HepG2 (cell line): ENCODE results near the gene GSC2. TPM values are rescaled to one million over a fixed set of nuclear protein-coding genes. Genes with fewer than 3 reads are reported as not detected.

Experiments used
- ATF7-NPFF ChIP-seq: sonication (generic); formaldehyde crosslinking; IDR thresholded peaks from 2 replicates; pipeline ENCODE4 v1.8.1; 2023; ENCODE audit warnings: mild to moderate bottlenecking, low read depth, missing genetic modification reagents, moderate library complexity
- ELF1 ChIP-seq: sonication (generic); formaldehyde crosslinking; IDR thresholded peaks from 2 replicates; pipeline ENCODE4 v1.4.0; 2020; ENCODE audit warnings: missing genetic modification reagents
- PLRG1 ChIP-seq: fragments of 450-650 bp; conservative IDR thresholded peaks from 2 replicates; pipeline ENCODE4 v1.6.1; 2016
- SMAD3 ChIP-seq: sonication (generic); formaldehyde crosslinking; IDR thresholded peaks from 2 replicates; pipeline ENCODE4 v1.4.0; 2020; ENCODE audit warnings: missing genetic modification reagents
- ZNF383 ChIP-seq: sonication (generic); formaldehyde crosslinking; IDR thresholded peaks from 2 replicates; pipeline ENCODE4 v1.4.0; 2020; ENCODE audit warnings: missing genetic modification reagents, mild to moderate bottlenecking, borderline replicate concordance
- ZNF431 ChIP-seq: sonication (generic); formaldehyde crosslinking; IDR thresholded peaks from 2 replicates; pipeline ENCODE4 v1.9.0; 2022; ENCODE audit warnings: missing genetic modification reagents, low read depth, mild to moderate bottlenecking, borderline replicate concordance
- ZNF432 ChIP-seq: sonication (generic); formaldehyde crosslinking; IDR thresholded peaks from 2 replicates; pipeline ENCODE4 v1.5.0; 2020; ENCODE audit warnings: missing genetic modification reagents, mild to moderate bottlenecking, borderline replicate concordance
- ZNF446 ChIP-seq: sonication (generic); formaldehyde crosslinking; IDR thresholded peaks from 2 replicates; pipeline ENCODE4 v1.5.0; 2020; ENCODE audit warnings: mild to moderate bottlenecking, missing genetic modification reagents
- ZNF550 ChIP-seq: sonication (generic); formaldehyde crosslinking; IDR thresholded peaks from 2 replicates; pipeline ENCODE4 v1.4.0; 2020; ENCODE audit warnings: mild to moderate bottlenecking, missing genetic modification reagents, borderline replicate concordance
- ZNF83 ChIP-seq: sonication (generic); formaldehyde crosslinking; IDR thresholded peaks from 2 replicates; pipeline ENCODE4 v1.4.0; 2020; ENCODE audit warnings: missing genetic modification reagents, mild to moderate bottlenecking, borderline replicate concordance
- polyA plus RNA-seq, 8 experiments: library from polyadenylated mRNA; depleted of rRNA in 3 of 8; stranded (reverse) in 7 of 8; unstranded in 1 of 8; fragments of >200 nt; fragmentation: Illumina TruSeq in 4 of 8; extraction: Trizol in 4 of 8; gene quantifications; 2 replicates each; pipeline versions ENCODE4 v1.2.1 to v1.2.3, GENCODE V29; 2011 to 2016; ENCODE audit warnings: low read depth in 4 of 8, missing spikeins in 1 of 8, mixed read lengths in 1 of 8; ENCODE audit not compliant: insufficient read depth in 1 of 8
- total RNA-seq, 5 experiments: library from RNA; depleted of rRNA; stranded (reverse); fragments of >200 nt; fragmentation: Illumina TruSeq; extraction: Trizol; gene quantifications; 2 replicates each; pipeline ENCODE4 v1.2.3, GENCODE V29; 2016; ENCODE audit warnings: low read depth in 1 of 5
- TF ChIP-seq, protein P1 (sequence below): sonication (generic); formaldehyde crosslinking; IDR thresholded peaks from 2 replicates; pipeline ENCODE4 v1.4.0; 2020; ENCODE audit warnings: missing genetic modification reagents
- TF ChIP-seq, protein P2 (sequence below): sonication (generic); formaldehyde crosslinking; conservative IDR thresholded peaks from 2 replicates; pipeline ENCODE4 v1.8.1; 2023; ENCODE audit warnings: missing genetic modification reagents
- TF ChIP-seq, protein P3 (sequence below): sonication (generic); formaldehyde crosslinking; IDR thresholded peaks from 2 replicates; pipeline ENCODE4 v1.4.0; 2020; ENCODE audit warnings: missing genetic modification reagents, mild to moderate bottlenecking, borderline replicate concordance
- TF ChIP-seq, protein P4 (sequence below): sonication (generic); formaldehyde crosslinking; IDR thresholded peaks from 2 replicates; pipeline ENCODE4 v1.5.0; 2020; ENCODE audit warnings: mild to moderate bottlenecking, missing genetic modification reagents, moderate library complexity
- TF ChIP-seq, protein P5 (sequence below): sonication (generic); formaldehyde crosslinking; IDR thresholded peaks from 2 replicates; pipeline ENCODE4 v1.4.0; 2020; ENCODE audit warnings: missing genetic modification reagents
- TF ChIP-seq, protein P6 (sequence below): sonication (generic); formaldehyde crosslinking; IDR thresholded peaks from 2 replicates; pipeline ENCODE4 v1.8.0; 2022; ENCODE audit warnings: mild to moderate bottlenecking, missing genetic modification reagents, borderline replicate concordance

The GSC2 gene
- total and polyA plus RNA-seq, 2 of the 13 experiments (the other 11 are each of a cell fraction or from before 2014, with no cell fraction given), result not detected

DNA sequence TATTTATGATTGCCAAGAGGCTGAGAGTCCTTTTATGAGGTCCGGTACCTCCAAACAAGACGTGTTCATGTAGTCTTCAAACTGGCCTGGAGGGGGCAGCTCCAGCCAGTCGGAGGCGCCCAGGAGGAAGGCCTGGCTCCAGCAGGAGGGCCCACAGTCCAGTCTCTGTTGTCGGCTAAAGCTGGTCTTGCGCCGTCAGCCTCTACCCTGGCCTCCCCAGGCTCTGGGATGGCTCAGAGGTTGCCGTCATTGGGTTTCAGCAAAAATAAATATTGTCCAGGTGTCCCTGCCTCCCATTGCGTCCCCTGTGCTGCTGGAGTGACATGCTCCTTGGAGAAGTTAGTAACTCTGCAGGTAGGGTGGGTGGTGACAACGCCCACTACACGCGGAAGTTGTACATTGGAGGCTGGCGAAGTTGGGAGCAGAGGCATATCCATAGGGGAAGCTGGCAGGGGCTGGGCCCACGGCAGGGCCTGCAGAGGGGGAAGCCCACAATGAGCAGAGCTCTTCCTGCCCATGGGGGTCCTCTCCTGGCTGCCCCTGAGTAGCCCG lies 29.5 kb upstream of the GSC2 start (continued):
- TF ChIP-seq, protein P1, sequence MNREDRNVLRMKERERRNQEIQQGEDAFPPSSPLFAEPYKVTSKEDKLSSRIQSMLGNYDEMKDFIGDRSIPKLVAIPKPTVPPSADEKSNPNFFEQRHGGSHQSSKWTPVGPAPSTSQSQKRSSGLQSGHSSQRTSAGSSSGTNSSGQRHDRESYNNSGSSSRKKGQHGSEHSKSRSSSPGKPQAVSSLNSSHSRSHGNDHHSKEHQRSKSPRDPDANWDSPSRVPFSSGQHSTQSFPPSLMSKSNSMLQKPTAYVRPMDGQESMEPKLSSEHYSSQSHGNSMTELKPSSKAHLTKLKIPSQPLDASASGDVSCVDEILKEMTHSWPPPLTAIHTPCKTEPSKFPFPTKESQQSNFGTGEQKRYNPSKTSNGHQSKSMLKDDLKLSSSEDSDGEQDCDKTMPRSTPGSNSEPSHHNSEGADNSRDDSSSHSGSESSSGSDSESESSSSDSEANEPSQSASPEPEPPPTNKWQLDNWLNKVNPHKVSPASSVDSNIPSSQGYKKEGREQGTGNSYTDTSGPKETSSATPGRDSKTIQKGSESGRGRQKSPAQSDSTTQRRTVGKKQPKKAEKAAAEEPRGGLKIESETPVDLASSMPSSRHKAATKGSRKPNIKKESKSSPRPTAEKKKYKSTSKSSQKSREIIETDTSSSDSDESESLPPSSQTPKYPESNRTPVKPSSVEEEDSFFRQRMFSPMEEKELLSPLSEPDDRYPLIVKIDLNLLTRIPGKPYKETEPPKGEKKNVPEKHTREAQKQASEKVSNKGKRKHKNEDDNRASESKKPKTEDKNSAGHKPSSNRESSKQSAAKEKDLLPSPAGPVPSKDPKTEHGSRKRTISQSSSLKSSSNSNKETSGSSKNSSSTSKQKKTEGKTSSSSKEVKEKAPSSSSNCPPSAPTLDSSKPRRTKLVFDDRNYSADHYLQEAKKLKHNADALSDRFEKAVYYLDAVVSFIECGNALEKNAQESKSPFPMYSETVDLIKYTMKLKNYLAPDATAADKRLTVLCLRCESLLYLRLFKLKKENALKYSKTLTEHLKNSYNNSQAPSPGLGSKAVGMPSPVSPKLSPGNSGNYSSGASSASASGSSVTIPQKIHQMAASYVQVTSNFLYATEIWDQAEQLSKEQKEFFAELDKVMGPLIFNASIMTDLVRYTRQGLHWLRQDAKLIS, result no peak
- no peak for TF ChIP-seq ZNF446 (CRISPR knock-in tag)
- TF ChIP-seq ZNF383 (CRISPR knock-in tag), result no peak
- TF ChIP-seq PLRG1, result no peak
- TF ChIP-seq SMAD3 (CRISPR knock-in tag), result 0 out of 2 replicates have a peak, but pooled peaks have one; percentile 34
- TF ChIP-seq ZNF431 (CRISPR knock-in tag), result no peak
- TF ChIP-seq ZNF550, result no peak
- TF ChIP-seq, protein P2, sequence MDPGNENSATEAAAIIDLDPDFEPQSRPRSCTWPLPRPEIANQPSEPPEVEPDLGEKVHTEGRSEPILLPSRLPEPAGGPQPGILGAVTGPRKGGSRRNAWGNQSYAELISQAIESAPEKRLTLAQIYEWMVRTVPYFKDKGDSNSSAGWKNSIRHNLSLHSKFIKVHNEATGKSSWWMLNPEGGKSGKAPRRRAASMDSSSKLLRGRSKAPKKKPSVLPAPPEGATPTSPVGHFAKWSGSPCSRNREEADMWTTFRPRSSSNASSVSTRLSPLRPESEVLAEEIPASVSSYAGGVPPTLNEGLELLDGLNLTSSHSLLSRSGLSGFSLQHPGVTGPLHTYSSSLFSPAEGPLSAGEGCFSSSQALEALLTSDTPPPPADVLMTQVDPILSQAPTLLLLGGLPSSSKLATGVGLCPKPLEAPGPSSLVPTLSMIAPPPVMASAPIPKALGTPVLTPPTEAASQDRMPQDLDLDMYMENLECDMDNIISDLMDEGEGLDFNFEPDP (CRISPR knock-in tag), result no peak
- TF ChIP-seq ELF1 (CRISPR knock-in tag), result 0 out of 2 replicates have a peak, but pooled peaks have one; percentile 9
- TF ChIP-seq, protein P3, sequence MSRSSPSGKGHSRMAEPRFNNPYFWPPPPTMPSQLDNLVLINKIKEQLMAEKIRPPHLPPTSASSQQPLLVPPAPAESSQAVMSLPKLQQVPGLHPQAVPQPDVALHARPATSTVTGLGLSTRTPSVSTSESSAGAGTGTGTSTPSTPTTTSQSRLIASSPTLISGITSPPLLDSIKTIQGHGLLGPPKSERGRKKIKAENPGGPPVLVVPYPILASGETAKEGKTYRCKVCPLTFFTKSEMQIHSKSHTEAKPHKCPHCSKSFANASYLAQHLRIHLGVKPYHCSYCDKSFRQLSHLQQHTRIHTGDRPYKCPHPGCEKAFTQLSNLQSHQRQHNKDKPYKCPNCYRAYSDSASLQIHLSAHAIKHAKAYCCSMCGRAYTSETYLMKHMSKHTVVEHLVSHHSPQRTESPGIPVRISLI (CRISPR knock-in tag), result no peak
- TF ChIP-seq, protein P4, sequence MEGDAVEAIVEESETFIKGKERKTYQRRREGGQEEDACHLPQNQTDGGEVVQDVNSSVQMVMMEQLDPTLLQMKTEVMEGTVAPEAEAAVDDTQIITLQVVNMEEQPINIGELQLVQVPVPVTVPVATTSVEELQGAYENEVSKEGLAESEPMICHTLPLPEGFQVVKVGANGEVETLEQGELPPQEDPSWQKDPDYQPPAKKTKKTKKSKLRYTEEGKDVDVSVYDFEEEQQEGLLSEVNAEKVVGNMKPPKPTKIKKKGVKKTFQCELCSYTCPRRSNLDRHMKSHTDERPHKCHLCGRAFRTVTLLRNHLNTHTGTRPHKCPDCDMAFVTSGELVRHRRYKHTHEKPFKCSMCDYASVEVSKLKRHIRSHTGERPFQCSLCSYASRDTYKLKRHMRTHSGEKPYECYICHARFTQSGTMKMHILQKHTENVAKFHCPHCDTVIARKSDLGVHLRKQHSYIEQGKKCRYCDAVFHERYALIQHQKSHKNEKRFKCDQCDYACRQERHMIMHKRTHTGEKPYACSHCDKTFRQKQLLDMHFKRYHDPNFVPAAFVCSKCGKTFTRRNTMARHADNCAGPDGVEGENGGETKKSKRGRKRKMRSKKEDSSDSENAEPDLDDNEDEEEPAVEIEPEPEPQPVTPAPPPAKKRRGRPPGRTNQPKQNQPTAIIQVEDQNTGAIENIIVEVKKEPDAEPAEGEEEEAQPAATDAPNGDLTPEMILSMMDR, result peak; percentile 78
- TF ChIP-seq, protein P5, sequence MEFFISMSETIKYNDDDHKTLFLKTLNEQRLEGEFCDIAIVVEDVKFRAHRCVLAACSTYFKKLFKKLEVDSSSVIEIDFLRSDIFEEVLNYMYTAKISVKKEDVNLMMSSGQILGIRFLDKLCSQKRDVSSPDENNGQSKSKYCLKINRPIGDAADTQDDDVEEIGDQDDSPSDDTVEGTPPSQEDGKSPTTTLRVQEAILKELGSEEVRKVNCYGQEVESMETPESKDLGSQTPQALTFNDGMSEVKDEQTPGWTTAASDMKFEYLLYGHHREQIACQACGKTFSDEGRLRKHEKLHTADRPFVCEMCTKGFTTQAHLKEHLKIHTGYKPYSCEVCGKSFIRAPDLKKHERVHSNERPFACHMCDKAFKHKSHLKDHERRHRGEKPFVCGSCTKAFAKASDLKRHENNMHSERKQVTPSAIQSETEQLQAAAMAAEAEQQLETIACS (CRISPR knock-in tag), result no peak
- TF ChIP-seq ZNF432 (CRISPR knock-in tag), result no peak
- TF ChIP-seq, protein P6, sequence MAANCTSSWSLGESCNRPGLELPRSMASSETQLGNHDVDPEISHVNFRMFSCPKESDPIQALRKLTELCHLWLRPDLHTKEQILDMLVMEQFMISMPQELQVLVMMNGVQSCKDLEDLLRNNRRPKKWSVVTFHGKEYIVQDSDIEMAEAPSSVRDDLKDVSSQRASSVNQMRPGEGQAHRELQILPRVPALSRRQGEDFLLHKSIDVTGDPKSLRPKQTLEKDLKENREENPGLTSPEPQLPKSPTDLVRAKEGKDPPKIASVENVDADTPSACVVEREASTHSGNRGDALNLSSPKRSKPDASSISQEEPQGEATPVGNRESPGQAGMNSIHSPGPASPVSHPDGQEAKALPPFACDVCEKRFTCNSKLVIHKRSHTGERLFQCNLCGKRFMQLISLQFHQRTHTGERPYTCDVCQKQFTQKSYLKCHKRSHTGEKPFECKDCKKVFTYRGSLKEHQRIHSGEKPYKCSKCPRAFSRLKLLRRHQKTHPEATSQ (CRISPR knock-in tag), result no peak
- no peak for TF ChIP-seq ZNF83 (CRISPR knock-in tag)
- no peak for TF ChIP-seq ATF7-NPFF (CRISPR knock-in tag)
